ENCODE measurements around the gene PLEKHA5. TPM values are rescaled to one million over a fixed set of nuclear protein-coding genes. Genes with fewer than 3 reads are reported as not detected.

Gene PLEKHA5
- total RNA-seq, 1 donor = 40.7 TPM

DNA sequence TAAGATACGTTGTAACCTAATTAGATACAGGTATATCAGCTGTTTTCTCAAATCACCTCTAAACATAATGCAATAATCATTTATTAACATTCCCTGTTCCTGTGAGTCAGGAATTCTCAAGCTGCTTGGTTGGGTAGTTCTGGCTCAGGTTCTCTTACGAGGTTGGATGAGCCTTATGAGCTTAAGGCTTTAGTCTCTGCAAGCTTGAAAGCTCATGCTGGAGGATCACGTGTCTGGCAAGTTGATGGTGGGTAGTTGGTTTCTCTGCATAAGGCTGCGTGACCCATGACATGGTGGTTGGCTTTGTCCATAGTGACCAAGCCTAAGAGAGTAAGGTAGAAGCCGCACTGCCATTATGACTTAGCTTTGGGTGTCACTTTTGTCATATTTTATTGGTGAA, 62.0 kb downstream of the PLEKHA5 start:
- no peak for DNase-seq (ENCODE audit: low read depth)
- no peak overlapping the region for H3K4me3 ChIP-seq (ENCODE audit: low read depth, low read length)
- TF ChIP-seq, protein P1, sequence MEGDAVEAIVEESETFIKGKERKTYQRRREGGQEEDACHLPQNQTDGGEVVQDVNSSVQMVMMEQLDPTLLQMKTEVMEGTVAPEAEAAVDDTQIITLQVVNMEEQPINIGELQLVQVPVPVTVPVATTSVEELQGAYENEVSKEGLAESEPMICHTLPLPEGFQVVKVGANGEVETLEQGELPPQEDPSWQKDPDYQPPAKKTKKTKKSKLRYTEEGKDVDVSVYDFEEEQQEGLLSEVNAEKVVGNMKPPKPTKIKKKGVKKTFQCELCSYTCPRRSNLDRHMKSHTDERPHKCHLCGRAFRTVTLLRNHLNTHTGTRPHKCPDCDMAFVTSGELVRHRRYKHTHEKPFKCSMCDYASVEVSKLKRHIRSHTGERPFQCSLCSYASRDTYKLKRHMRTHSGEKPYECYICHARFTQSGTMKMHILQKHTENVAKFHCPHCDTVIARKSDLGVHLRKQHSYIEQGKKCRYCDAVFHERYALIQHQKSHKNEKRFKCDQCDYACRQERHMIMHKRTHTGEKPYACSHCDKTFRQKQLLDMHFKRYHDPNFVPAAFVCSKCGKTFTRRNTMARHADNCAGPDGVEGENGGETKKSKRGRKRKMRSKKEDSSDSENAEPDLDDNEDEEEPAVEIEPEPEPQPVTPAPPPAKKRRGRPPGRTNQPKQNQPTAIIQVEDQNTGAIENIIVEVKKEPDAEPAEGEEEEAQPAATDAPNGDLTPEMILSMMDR (IDR thresholded peaks at IDR 0.05; ENCODE audit: insufficient read depth, low read length) = no peak

DNA sequence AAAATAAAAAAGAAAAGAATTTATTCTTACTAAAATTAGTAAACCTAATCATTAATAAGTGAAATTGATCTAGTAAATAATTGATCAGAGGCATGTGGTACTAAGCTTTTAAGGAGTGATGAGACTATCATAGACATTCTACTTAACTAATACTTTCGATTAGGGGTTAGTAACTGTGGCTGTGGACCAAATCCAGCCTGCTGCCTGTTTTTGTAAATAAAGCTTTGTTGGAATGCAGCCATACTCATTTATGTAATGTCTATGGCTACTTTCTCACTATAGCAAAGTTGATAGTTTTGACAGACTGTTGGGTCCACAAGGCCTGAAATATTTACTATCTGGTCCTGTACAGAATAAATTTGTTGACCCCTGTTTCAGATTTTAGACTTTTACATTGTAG, 63.2 kb downstream of the PLEKHA5 start:
- no peak overlapping the region for H3K4me3 ChIP-seq (ENCODE audit: low read depth, low read length)
- TF ChIP-seq, protein P1 (IDR thresholded peaks at IDR 0.05; ENCODE audit: insufficient read depth, low read length) = no peak
- DNase-seq (ENCODE audit: low read depth) = no peak

DNA sequence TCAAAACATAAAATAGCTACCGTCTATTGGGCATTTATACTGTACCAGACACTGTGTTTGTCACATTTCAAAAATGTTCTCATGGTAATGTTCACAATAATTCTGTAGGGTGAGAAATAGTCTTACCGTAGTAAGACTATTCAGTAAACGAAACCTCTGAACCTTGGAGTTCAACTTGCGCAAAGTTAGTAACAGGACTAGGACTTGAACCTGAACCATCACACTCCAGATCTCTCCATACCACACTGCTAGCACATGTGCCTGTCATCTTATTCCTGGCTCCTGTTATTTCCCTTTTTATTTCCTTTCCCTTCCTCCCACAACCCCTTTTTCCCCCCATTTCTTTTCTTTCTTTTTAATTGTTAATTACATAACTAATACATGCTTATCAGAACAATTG, 65.4 kb downstream of the PLEKHA5 start:
- TF ChIP-seq, protein P1 (IDR thresholded peaks at IDR 0.05; ENCODE audit: insufficient read depth, low read length) = no peak
- no peak for DNase-seq (ENCODE audit: low read depth)
- no peak overlapping the region for H3K4me3 ChIP-seq (ENCODE audit: low read depth, low read length)

DNA sequence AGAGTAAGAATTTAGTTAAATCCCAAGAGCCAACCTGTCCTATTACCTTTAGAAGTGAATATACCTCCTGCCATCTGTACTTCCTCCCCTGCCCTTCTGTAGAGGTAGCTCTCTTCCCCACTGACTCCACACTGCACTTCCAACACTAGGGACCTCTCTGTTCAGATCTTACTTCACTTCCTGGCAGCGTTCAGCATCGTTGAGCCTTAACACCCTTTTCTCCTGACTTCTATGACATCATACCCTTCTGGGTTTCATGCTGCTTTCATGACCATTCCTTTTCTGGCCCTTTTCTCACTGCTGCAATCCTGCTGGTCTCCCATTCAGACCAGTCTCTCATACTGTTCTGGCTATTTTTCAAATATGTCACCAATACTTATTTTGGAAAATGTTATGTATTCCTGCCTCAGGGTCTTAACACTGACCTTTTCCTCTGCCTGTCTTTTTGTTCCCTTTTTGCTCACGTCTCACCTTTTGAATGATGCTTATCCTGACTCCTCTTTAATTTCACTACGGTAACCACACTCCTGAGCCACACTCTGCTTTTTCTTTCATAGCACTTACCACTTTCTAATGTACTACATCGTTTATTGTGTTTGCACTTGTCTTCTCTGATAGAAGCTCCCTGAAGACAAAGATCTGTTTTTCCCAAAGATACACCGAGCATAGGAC, 67.6 kb downstream of the PLEKHA5 start:
- peak; percentile 45 for DNase-seq (ENCODE audit: low read depth)
- TF ChIP-seq, protein P1 (IDR thresholded peaks at IDR 0.05; ENCODE audit: insufficient read depth, low read length) = no peak
- no peak overlapping the region for H3K4me3 ChIP-seq (ENCODE audit: low read depth, low read length)

DNA sequence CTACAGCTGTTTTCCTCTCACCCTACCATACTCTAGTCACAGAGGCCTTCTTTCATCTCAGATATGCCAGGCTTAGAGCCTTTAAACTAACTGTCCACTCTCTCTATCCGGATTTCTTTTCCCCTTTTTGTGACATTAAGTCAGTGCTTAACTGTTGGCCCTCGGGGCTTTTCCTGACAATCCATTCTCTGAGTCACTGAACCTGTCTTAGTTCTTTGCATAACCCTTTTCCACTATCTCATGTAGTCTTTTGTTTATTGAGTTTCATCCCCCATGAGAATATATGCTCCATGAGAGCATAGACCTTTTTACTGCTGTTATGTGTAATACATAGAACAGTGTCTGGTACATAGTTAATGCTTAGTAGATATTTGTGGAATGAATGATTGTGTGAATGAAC, 68.7 kb downstream of the PLEKHA5 start:
- TF ChIP-seq, protein P1 (IDR thresholded peaks at IDR 0.05; ENCODE audit: insufficient read depth, low read length) = no peak
- H3K4me3 ChIP-seq (ENCODE audit: low read depth, low read length) = no peak overlapping the region
- peak; percentile 81 for DNase-seq (ENCODE audit: low read depth)

DNA sequence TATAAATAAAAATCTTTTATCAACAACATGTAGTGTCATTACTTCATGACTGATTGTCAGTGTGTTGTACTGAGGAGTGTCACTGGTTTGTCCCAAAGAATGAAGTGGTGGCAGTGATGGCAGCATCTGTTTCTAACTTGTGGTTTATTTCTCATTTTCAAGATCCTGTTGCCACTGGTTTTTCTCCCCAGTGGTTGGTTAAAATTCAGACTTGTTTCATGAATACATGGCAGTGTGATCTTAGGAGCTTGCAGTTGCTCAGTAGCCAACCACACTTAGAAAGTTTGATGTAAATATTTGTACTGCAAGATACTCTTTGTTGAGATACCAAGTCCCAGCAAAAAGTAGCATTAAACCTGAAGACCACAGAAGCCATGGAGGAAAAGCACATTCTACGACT, 69.8 kb downstream of the PLEKHA5 start:
- H3K4me3 ChIP-seq (ENCODE audit: low read depth, low read length) = no peak overlapping the region
- TF ChIP-seq, protein P1 (IDR thresholded peaks at IDR 0.05; ENCODE audit: insufficient read depth, low read length) = no peak
- no peak for DNase-seq (ENCODE audit: low read depth)

DNA sequence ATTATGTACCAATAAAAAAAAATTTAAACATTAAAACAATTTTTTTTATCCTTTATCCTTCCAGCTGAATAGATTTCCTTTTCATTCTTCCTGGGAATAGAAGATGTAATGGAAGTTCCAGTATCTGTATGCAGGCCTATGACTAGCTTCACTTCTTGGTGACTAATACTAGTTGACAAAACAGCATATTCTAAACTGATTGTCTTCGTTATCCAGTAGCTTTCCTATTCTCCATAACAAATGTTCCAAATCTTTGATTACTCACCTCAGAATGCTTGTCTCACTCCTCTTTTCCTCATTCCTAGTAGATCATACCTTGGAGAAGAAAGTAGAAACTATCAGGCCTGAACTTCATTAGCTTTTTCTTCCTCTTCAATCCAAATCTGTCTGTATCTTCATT, 70.7 kb downstream of the PLEKHA5 start:
- TF ChIP-seq, protein P1 (IDR thresholded peaks at IDR 0.05; ENCODE audit: insufficient read depth, low read length) = no peak
- no peak for DNase-seq (ENCODE audit: low read depth)
- H3K4me3 ChIP-seq (ENCODE audit: low read depth, low read length) = no peak overlapping the region

Data from fibroblast of the aortic adventitia (primary cell).